IMR-90 (cell line): Measurements from ENCODE around the gene ACOT7.

Source experiments
- CEBPB ChIP-seq: IDR thresholded peaks from 2 replicates; pipeline ENCODE4 v1.6.1; 2012; ENCODE audit warnings: low read depth, low read length, improper control_type of control experiment
- MAFK ChIP-seq: IDR thresholded peaks from 2 replicates; pipeline ENCODE4 v1.6.1; 2012; ENCODE audit warnings: low read depth, low read length, improper control_type of control experiment
- MAZ ChIP-seq: IDR thresholded peaks from 2 replicates; pipeline ENCODE4 v1.6.1; 2012; ENCODE audit warnings: low read depth, mild to moderate bottlenecking, low read length, improper control_type of control experiment, moderate library complexity, borderline replicate concordance
- MXI1 ChIP-seq: IDR thresholded peaks from 2 replicates; pipeline ENCODE4 v1.6.1; 2012; ENCODE audit warnings: low read depth, mild to moderate bottlenecking, low read length, moderate library complexity, borderline replicate concordance
- POLR2A ChIP-seq: IDR thresholded peaks from 2 replicates; pipeline ENCODE4 v1.6.1; 2012; ENCODE audit warnings: mild to moderate bottlenecking, low read depth, low read length
- RAD21 ChIP-seq: IDR thresholded peaks from 2 replicates; pipeline ENCODE4 v1.6.1; 2012; ENCODE audit warnings: low read length, improper control_type of control experiment
- RFX5 ChIP-seq: IDR thresholded peaks from 2 replicates; pipeline ENCODE4 v1.8.0; 2012; ENCODE audit warnings: low read depth, mild to moderate bottlenecking, low read length, moderate library complexity
- SMC3 ChIP-seq: fragments of 150-350 bp; IDR thresholded peaks from 2 replicates; pipeline ENCODE4 v1.6.1; 2016; ENCODE audit warnings: low read depth, mild to moderate bottlenecking, antibody characterized with exemption, low read length, moderate library complexity
- TF ChIP-seq, protein P1 (sequence below): conservative IDR thresholded peaks from 2 replicates; pipeline ENCODE4 v1.5.1; 2012; ENCODE audit warnings: mild to moderate bottlenecking, low read depth, low read length, improper control_type of control experiment
- TF ChIP-seq, protein P2 (sequence below): fragments of 150-350 bp; IDR thresholded peaks from 2 replicates; pipeline ENCODE4 v1.6.1; 2016; ENCODE audit warnings: low read depth, mild to moderate bottlenecking, low read length, moderate library complexity, borderline replicate concordance
- TF ChIP-seq, protein P3 (sequence below): fragments of 150-350 bp; IDR thresholded peaks from 2 replicates; pipeline ENCODE4 v1.6.1; 2017; ENCODE audit warnings: mild to moderate bottlenecking, antibody characterized with exemption, low read length, low read depth

DNA sequence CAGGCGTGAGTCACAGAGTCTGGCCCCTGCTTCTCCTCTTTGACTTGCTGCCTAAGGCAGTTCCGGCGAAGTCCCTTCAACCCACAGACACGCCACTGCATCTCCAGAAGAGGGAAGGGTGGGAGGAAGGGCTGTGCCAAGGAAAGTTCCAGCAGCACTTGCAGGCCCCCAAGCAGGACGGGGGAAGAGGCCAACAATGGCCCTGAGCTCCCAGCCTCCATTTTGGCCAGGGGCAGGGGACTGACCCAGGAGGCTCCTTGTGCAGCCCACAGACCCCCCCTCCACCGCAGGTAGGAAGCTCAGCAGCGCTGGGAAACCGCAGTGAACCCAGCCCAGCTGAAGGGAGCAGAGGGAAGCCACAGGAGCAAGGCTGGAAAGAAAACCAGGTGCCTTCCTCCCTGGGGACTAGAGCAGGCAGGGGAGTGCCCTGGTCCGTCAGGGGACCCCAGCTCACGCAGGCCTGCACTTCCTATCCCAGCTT is 35.4 kb downstream of the ACOT7 start:
- TF ChIP-seq RAD21 (no peak), POLR2A (no peak), RFX5 (no peak), SMC3 (no peak), MAFK (no peak), CEBPB (no peak), MXI1 (no peak), MAZ (no peak)
- TF ChIP-seq, protein P1, sequence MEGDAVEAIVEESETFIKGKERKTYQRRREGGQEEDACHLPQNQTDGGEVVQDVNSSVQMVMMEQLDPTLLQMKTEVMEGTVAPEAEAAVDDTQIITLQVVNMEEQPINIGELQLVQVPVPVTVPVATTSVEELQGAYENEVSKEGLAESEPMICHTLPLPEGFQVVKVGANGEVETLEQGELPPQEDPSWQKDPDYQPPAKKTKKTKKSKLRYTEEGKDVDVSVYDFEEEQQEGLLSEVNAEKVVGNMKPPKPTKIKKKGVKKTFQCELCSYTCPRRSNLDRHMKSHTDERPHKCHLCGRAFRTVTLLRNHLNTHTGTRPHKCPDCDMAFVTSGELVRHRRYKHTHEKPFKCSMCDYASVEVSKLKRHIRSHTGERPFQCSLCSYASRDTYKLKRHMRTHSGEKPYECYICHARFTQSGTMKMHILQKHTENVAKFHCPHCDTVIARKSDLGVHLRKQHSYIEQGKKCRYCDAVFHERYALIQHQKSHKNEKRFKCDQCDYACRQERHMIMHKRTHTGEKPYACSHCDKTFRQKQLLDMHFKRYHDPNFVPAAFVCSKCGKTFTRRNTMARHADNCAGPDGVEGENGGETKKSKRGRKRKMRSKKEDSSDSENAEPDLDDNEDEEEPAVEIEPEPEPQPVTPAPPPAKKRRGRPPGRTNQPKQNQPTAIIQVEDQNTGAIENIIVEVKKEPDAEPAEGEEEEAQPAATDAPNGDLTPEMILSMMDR = no peak
- TF ChIP-seq, protein P2, sequence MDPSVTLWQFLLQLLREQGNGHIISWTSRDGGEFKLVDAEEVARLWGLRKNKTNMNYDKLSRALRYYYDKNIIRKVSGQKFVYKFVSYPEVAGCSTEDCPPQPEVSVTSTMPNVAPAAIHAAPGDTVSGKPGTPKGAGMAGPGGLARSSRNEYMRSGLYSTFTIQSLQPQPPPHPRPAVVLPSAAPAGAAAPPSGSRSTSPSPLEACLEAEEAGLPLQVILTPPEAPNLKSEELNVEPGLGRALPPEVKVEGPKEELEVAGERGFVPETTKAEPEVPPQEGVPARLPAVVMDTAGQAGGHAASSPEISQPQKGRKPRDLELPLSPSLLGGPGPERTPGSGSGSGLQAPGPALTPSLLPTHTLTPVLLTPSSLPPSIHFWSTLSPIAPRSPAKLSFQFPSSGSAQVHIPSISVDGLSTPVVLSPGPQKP = no peak
- TF ChIP-seq, protein P3, sequence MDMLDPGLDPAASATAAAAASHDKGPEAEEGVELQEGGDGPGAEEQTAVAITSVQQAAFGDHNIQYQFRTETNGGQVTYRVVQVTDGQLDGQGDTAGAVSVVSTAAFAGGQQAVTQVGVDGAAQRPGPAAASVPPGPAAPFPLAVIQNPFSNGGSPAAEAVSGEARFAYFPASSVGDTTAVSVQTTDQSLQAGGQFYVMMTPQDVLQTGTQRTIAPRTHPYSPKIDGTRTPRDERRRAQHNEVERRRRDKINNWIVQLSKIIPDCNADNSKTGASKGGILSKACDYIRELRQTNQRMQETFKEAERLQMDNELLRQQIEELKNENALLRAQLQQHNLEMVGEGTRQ = no peak
